Neuron (in vitro differentiated cells): Measurements from ENCODE around the gene DCST2.
A peak's percentile ranks its signal among the peaks of the same experiment; 100 is the strongest.

Source experiments
- H2AFZ ChIP-seq: one replicate; pipeline ENCODE4 v1.6.1; 2013; ENCODE audit warnings: low read depth, mild to moderate bottlenecking, inconsistent platforms, low read length, moderate library complexity
- H3K27me3 ChIP-seq: one replicate; pipeline ENCODE4 v1.6.1; 2013; ENCODE audit warnings: low read length; ENCODE audit not compliant: insufficient read depth
- H3K36me3 ChIP-seq: one replicate; pipeline ENCODE4 v1.6.1; 2013; ENCODE audit warnings: low read length; ENCODE audit not compliant: insufficient read depth
- H3K4me1 ChIP-seq: one replicate; pipeline ENCODE4 v1.6.1; 2013; ENCODE audit warnings: low read length; ENCODE audit not compliant: insufficient read depth
- H3K4me3 ChIP-seq: 2 replicates; pipeline ENCODE4 v1.5.1; 2013; ENCODE audit warnings: mild to moderate bottlenecking, low read length, moderate library complexity
- H3K9me3 ChIP-seq: one replicate; pipeline ENCODE4 v1.6.1; 2013; ENCODE audit warnings: low read length

Gene DCST2

DNA sequence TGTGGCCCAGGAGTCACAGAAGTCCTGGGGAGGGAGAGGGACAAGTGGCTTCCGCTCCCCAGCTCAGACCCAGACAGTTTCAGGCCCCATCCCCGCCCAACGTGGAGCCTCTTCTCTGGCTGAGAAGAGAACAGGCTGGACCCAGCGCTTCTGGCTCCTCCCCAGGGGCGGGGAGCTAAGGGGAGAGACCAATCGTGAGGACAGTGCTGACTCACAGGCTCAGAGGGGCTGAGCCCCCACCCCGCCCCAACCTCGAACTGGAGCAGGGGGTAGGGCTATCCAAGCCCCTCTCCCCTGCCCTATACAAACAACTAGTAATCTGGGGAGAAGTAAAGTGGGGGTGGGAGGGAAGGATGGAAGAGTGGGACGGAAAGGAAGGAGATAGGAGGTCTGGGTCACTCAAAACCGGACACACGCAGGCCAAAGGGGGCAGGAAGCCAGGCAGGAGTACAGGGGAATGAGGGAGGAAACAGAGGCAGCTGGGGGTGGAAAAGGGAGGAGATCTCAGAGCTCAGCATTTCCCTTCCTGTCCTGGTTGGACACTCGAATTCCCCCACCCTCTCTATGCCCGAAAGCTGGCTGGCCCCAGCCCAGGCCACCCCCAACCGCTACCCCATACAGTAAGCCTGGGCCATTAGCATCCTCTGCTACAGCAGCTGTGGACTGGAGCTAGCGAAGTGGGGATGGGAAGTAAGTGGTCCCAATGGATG, 62.8 kb downstream of the DCST2 start, which contains the start of gene SHC1:
Gene SHC1, minus strand, starts transcription at position 117 of the 710 bp plus-strand sequence. CDS start 221 bp downstream, outside the sequence.
- Histone ChIP-seq H2AFZ (no peak within 1 kb of the TSS), H3K4me3 (peak within 1 kb of the TSS; percentile 40), H3K4me1 (peaks cover 44% of the 10 kb centered on the region), H3K9me3 (no peaks in the 10 kb centered on the region), H3K27me3 (no peaks in the 10 kb centered on the region), H3K36me3 (peaks cover 21% of the 10 kb centered on the region)

DNA sequence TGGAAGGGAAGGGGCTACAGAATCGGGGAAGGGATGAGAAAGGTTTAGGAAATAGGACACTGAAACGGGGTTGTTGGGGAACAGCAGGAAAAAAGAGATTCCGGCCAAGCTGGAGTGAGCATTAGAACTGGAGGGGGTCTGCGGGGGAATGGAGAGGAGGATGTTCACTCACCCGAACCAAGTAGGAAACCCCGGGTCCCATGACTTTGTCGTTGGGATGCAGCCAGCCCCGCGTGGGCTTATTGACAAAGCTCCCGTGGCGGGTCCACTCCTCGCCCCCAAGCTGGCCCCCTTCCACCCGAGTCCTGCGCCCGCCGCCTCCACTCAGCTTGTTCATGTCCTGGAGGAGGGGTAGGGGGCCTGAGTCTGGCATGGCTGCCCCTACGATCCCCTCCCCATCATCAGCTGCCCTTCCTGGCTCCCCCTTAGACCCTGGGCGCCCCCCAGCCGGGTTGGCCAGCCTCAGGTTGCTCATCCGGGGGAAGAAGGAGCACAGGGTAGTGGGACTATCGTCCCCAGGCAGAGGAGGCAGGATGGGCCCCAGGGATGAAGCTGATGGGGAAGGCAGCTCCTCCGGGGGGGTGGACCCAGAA, 63.6 kb downstream of the DCST2 start:
- Histone ChIP-seq H3K27me3 (no peaks in the 10 kb centered on the region), H3K4me1 (peaks cover 39% of the 10 kb centered on the region), H3K4me3 (peak overlapping the region; percentile 40)

DNA sequence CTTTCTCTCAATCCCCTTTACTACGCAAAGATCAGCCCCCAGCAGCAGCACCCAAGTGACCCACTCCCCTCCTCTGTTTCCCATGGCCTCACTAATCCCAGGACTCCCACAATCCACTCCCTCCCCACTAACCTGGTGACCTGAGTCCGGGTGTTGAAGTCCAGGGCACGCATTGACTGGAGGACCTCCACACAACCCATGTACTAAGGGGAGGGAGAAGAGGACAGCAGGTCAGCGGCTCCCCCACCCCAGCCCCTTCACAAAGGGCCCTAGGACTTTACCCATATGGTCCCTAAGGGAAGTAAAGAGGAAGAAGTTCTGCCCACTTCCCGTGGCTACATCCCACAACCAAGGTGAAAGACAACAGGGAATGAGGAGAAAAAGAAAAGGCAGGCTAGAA, 64.3 kb downstream of the DCST2 start:
- Histone ChIP-seq H3K9me3 (no peaks in the 10 kb centered on the region), H3K4me1 (peaks cover 39% of the 10 kb centered on the region), H2AFZ (no peak overlapping the region), H3K4me3 (peak overlapping the region; percentile 40), H3K36me3 (peaks cover 33% of the 10 kb centered on the region), H3K27me3 (no peaks in the 10 kb centered on the region)

More for the DNA sequence above, 63.6 kb downstream of the DCST2 start:
- peaks cover 27% of the 10 kb centered on the region for H3K36me3 ChIP-seq
- no peaks in the 10 kb centered on the region for H3K9me3 ChIP-seq
- no peak overlapping the region for H2AFZ ChIP-seq

DNA sequence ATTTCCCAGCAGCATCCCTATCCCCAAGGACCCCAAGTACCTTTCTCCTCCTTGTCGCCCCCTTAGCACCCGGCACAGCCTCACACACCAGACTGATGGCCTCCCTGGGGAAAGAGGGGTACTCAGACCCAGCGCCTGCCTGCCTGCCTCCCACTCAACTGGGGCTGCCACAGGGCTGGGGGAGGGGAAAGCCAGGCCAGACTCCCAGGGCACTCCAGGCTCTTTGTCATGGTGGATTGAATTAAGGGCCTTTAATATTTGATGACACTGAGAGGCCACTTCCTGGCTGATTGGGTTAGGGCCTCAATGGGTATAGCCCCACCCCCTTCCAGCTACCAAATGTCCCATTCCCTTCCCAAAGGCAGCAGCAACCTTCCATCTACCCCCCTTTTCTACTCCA, 64.8 kb downstream of the DCST2 start:
- H3K36me3 ChIP-seq = peaks cover 37% of the 10 kb centered on the region
- no peak overlapping the region for H2AFZ ChIP-seq
- H3K4me1 ChIP-seq = peaks cover 39% of the 10 kb centered on the region
- H3K4me3 ChIP-seq = no peak overlapping the region
- H3K9me3 ChIP-seq = no peaks in the 10 kb centered on the region
- no peaks in the 10 kb centered on the region for H3K27me3 ChIP-seq
